Nephron progenitor cell (in vitro differentiated cells): ENCODE data around the gene C1orf94.

Experiments used
- DNase-seq: peaks from one replicate; pipeline ENCODE4 v3.0.0; 2021
- H3K27ac Mint-ChIP-seq: 2 replicates; pipeline ENCODE4 v1.8.0; 2021; ENCODE audit warnings: mild to moderate bottlenecking, moderate library complexity, mixed read lengths
- H3K27me3 Mint-ChIP-seq: 2 replicates; pipeline ENCODE4 v1.8.0; 2021; ENCODE audit warnings: mild to moderate bottlenecking, low read depth, mixed read lengths; ENCODE audit not compliant: poor library complexity
- H3K36me3 Mint-ChIP-seq: 2 replicates; pipeline ENCODE4 v1.8.0; 2021; ENCODE audit warnings: low read depth, mixed read lengths
- H3K4me1 Mint-ChIP-seq: 2 replicates; pipeline ENCODE4 v1.8.0; 2021; ENCODE audit warnings: mixed read lengths
- H3K4me3 Mint-ChIP-seq: 2 replicates; pipeline ENCODE4 v1.8.0; 2021; ENCODE audit warnings: mild to moderate bottlenecking, moderate library complexity, mixed read lengths
- H3K9me3 Mint-ChIP-seq: 2 replicates; pipeline ENCODE4 v1.8.0; 2021; ENCODE audit warnings: mild to moderate bottlenecking, moderate library complexity, mixed read lengths
- TF ChIP-seq, protein P1 (sequence below): fragments of 200-600 bp; sonication (generic); IDR thresholded peaks from 2 replicates; pipeline ENCODE4 v1.5.0; 2021; ENCODE audit warnings: antibody characterized with exemption

C1orf94 gene

DNA sequence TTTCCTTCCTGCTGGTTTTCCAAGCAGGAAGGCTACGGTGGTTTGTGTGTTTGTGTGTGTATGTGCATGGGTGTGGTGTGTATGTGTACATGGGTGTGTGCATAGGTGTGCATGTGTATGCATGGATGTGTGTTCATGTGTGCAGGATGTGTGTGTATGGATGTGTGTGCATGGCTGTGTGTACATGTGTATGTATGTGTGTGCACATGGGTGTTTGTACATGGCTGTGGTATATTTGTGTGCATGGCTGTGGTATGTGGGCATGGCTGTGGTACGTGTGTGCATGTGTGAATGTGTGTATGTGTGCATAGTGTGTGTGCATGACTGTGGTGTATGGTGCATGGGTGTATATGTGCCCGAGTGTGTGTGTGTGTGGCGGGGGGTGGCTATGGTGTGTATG, 12.3 kb downstream of the C1orf94 start:
- no peak for DNase-seq
- TF ChIP-seq, protein P1, sequence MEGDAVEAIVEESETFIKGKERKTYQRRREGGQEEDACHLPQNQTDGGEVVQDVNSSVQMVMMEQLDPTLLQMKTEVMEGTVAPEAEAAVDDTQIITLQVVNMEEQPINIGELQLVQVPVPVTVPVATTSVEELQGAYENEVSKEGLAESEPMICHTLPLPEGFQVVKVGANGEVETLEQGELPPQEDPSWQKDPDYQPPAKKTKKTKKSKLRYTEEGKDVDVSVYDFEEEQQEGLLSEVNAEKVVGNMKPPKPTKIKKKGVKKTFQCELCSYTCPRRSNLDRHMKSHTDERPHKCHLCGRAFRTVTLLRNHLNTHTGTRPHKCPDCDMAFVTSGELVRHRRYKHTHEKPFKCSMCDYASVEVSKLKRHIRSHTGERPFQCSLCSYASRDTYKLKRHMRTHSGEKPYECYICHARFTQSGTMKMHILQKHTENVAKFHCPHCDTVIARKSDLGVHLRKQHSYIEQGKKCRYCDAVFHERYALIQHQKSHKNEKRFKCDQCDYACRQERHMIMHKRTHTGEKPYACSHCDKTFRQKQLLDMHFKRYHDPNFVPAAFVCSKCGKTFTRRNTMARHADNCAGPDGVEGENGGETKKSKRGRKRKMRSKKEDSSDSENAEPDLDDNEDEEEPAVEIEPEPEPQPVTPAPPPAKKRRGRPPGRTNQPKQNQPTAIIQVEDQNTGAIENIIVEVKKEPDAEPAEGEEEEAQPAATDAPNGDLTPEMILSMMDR: no peak
- H3K4me1 Mint-ChIP-seq: no peaks in the 10 kb centered on the region
- peaks cover 10% of the 10 kb centered on the region for H3K9me3 Mint-ChIP-seq
- no peaks in the 10 kb centered on the region for H3K36me3 Mint-ChIP-seq
- H3K27ac Mint-ChIP-seq: no peak overlapping the region
- no peak overlapping the region for H3K4me3 Mint-ChIP-seq
- peaks cover 38% of the 10 kb centered on the region for H3K27me3 Mint-ChIP-seq

DNA sequence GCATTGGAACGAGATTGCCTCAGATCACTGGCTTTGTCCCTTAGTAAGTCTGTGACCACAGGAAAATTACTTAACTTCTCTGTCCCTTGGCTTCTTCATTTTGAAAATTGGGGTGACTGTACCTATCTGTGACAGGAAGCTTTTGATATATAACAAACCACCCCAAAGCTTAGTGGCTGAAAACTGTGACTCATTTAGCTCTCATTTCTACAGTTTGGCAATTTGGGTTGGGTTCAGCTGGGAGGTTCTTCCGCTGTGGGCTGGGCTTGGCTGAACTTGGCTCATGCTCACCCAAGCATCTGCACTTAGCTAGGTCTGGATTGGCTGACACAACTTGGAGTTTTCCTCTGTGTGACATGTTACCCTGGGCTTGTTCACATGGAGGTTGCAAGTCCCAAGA, 14.0 kb downstream of the C1orf94 start:
- TF ChIP-seq, protein P1: no peak
- no peak for DNase-seq
- Mint-ChIP-seq H3K4me3 (no peak overlapping the region), H3K36me3 (no peaks in the 10 kb centered on the region), H3K9me3 (peaks cover 10% of the 10 kb centered on the region), H3K27me3 (peaks cover 36% of the 10 kb centered on the region), H3K27ac (no peak overlapping the region), H3K4me1 (no peaks in the 10 kb centered on the region)

DNA sequence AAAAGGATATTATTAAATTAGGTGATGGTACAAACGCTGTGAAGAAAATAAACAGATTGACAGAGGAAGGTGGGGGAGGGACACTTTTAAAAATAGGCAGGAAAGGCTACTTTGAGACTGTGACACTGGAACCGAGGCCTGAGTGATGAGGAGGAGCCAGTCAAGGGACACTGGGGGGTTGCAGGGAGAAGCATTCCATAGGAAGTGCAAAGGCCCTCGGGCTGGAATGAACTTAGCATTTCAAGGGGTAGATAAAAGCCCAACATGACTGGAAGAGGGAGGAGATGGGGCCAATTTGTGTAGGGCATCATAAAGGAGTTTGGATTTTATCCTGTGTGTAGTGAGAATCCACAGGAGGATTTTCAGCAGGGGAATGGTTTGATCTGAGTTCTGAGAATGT, 15.9 kb downstream of the C1orf94 start:
- H3K27ac Mint-ChIP-seq: no peak overlapping the region

DNA sequence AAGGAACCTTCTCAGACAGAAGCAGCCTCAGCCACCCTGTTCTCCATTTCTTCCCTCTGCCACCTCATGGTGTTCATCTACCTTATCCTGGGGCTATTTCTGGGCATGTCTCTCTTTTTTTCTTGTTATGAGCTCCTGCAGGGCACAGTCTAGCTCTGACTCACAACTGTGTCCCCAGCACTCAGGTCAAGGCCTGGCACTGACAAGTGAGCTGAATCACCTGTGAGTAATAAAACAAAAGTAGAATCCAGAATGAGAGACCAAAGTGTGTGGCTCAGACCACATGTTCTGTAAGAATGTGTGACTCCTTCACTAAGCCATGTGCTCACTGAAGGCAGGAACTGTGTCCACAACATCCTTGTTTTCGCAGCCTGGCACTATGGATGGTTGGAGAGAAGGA, 23.2 kb downstream of the C1orf94 start:
- no peak for DNase-seq
- Mint-ChIP-seq H3K4me3 (no peak overlapping the region), H3K9me3 (no peaks in the 10 kb centered on the region), H3K27ac (no peak overlapping the region), H3K36me3 (no peaks in the 10 kb centered on the region), H3K4me1 (no peaks in the 10 kb centered on the region), H3K27me3 (peaks cover 11% of the 10 kb centered on the region)
- TF ChIP-seq, protein P1: no peak

More for the DNA sequence above, 15.9 kb downstream of the C1orf94 start:
- Mint-ChIP-seq H3K27me3 (peaks cover 29% of the 10 kb centered on the region), H3K9me3 (peaks cover 10% of the 10 kb centered on the region), H3K4me1 (no peaks in the 10 kb centered on the region), H3K4me3 (no peak overlapping the region), H3K36me3 (no peaks in the 10 kb centered on the region)
- TF ChIP-seq, protein P1: no peak
- DNase-seq: no peak

DNA sequence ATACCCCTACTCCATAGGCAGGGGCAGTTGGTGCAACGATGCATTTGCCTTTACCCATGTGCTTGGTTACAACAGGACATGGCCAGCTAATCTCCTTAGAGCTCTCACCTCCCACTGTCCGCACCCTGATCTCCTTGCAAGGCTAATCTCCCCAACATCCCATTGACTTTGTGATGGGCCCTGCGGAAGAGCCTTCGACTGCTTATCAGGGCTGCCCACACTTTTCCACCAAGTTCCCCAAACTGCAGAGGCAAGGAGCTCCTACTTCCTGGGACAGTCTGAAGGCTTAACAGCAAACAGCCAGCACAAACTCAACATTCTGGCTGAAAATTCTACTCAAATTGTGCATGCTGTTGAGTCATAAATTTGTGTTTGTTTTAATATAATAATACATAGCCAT, 36.0 kb downstream of the C1orf94 start:
- TF ChIP-seq, protein P1: no peak
- no peaks in the 10 kb centered on the region for H3K36me3 Mint-ChIP-seq
- no peaks in the 10 kb centered on the region for H3K9me3 Mint-ChIP-seq
- H3K4me3 Mint-ChIP-seq: no peak overlapping the region
- H3K27me3 Mint-ChIP-seq: peaks cover 10% of the 10 kb centered on the region
- H3K4me1 Mint-ChIP-seq: no peaks in the 10 kb centered on the region
- DNase-seq: no peak
- H3K27ac Mint-ChIP-seq: no peak overlapping the region

DNA sequence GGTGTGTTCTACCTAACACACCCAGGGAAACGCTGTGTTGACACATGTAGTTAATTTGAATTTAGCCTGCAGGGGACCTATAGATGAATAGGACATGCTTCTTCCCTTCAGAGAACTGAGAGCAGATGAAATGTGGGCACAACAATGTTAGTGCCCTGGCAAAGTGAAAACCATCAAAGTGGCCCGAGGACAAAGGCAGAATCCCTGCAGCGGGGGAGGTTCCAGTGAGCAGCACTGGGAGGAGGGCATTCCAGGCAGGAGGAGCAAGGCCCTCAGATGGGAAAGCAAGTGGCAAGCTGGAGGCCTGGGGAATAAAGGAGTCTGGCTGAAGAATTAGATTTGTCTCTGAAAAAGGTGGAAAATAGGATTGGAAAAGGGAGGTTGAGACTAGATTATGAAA, 37.2 kb downstream of the C1orf94 start:
- Mint-ChIP-seq H3K4me3 (no peak overlapping the region), H3K27ac (no peak overlapping the region), H3K27me3 (peaks cover 13% of the 10 kb centered on the region), H3K9me3 (no peaks in the 10 kb centered on the region), H3K4me1 (no peaks in the 10 kb centered on the region), H3K36me3 (no peaks in the 10 kb centered on the region)
- DNase-seq: no peak
- TF ChIP-seq, protein P1: no peak
